NB4 (cell line): ENCODE data around the gene RBM17.

Experiments used
- DNase-seq: peaks from one replicate; pipeline ENCODE4 v3.0.0; 2010; ENCODE audit warnings: low read depth
- H3K4me3 ChIP-seq: one replicate; pipeline ENCODE4 v1.5.1; 2011; ENCODE audit warnings: mild to moderate bottlenecking, low read depth, low read length, moderate library complexity
- CTCF ChIP-seq: IDR thresholded peaks from one replicate; pipeline ENCODE4 v1.5.1; 2012; ENCODE audit warnings: low read depth, low read length
- MAX ChIP-seq: IDR thresholded peaks from 2 replicates; pipeline ENCODE4 v1.6.1; 2011; ENCODE audit warnings: low read depth, low read length
- MYC ChIP-seq: IDR thresholded peaks from 2 replicates; pipeline ENCODE4 v1.6.1; 2011; ENCODE audit warnings: low read depth, low read length
- POLR2A ChIP-seq: IDR thresholded peaks from 2 replicates; pipeline ENCODE4 v1.6.1; 2011; ENCODE audit warnings: mild to moderate bottlenecking; ENCODE audit not compliant: insufficient read length; ENCODE audit errors: extremely low read depth

RBM17 gene

GRCh38 chr10:6151087-6151977, 62.5 kb downstream of the RBM17 start:
- H3K4me3 ChIP-seq = no peak overlapping the region
- no peak for TF ChIP-seq MAX
- peak; percentile 58 for TF ChIP-seq CTCF
- DNase-seq = peak; percentile 79

DNA sequence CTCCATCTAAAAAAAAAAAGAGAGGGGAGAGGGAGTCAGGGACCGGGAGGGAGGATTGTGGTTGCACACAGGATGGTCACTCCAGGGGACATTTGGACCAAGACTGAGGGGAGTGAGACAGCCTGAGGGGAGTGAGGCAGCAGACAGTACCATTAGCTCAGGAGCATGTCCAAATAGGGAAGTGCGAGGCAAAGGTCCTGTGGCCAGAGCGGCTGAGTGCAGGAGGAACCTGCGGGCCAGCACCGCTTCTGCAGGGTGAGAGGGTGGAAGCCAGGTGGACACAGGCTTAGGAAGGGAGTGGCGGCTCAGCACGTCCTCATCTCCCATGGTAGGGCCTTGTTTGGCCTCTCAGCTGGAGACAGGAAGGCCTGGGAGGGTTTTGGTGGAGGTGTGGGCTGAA, 65.0 kb downstream of the RBM17 start:
- TF ChIP-seq CTCF = no peak
- no peak for TF ChIP-seq POLR2A
- no peak for TF ChIP-seq MAX
- TF ChIP-seq MYC = no peak
- no peak for DNase-seq

DNA sequence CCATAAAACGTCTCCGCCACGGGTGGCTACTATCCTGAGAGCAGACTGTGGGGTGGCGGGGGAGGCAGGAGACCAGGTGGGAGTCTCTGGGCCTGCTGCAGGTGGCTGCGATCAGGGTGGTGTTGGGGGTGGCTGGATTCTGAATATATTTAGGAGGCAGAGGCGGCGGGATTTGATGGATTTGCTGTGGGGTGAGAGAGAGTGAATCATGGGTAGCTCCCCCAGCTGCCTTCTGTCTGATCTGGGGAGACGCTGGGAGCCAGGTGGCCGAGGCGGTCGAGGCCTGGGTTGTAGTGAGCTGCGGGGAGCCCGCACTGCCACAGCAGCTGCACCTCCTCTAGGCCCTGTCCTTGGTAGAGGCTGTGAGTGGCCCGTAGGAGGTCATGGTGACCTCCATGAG, 65.7 kb downstream of the RBM17 start:
- no peak overlapping the region for H3K4me3 ChIP-seq
- no peak for DNase-seq
- TF ChIP-seq MYC (no peak), MAX (no peak), CTCF (no peak), POLR2A (no peak)

More for the DNA sequence above, 65.0 kb downstream of the RBM17 start:
- H3K4me3 ChIP-seq = no peak overlapping the region

DNA sequence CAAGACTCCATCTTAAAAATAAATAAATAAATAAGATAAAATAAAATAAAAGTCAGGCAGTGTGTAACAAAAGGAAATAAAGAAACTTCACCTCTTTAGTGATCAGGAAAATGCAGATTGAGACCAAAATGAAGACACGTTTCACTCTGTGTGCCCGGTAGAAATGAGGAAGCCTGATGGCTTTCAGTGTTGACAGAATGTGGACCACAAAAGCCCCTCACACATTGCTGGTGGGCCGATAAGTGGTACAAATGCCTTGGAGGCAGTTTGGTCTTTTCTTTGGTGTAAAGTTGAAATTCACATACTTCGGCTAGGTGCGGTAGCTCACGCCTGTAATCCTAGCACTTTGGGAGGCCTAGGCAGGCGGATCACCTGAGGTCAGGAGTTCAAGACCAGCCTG, 69.4 kb downstream of the RBM17 start:
- no peak overlapping the region for H3K4me3 ChIP-seq
- DNase-seq = no peak
- TF ChIP-seq MYC = no peak
- TF ChIP-seq POLR2A = no peak
- TF ChIP-seq CTCF = no peak
- TF ChIP-seq MAX = no peak

GRCh38 chr10:6161921-6162320, 73.1 kb downstream of the RBM17 start:
- TF ChIP-seq CTCF (no peak), POLR2A (no peak), MYC (no peak), MAX (no peak)
- H3K4me3 ChIP-seq = no peak overlapping the region

More at GRCh38 chr10:6161921-6162320, 73.1 kb downstream of the RBM17 start:
- DNase-seq = no peak
